ENCODE measurements around the gene TTC17.

- TF ChIP-seq CTCF (IDR thresholded peaks at IDR 0.05) (no peak), POLR2A (IDR thresholded peaks at IDR 0.05) (no peak)
Observed at GRCh38 chr11:43384393-43384792, 25.7 kb downstream of the TTC17 start.
